Measurements from ENCODE around the gene TSR2. TPM values are rescaled to one million over a fixed set of nuclear protein-coding genes. Genes with fewer than 3 reads are reported as not detected.

TSR2 gene
- total and polyA plus RNA-seq, 2 of the 13 experiments (the other 11 are each of a cell fraction or from before 2014, with no cell fraction given): 10.9 to 35.5 TPM

GRCh38 chrX:54482839-54483593, 42.8 kb downstream of the TSR2 start:
- WGBS (ENCODE audit: low lambda C conversion rate): 91% methylated on average over 11 of the region's 21 CpGs
- in situ Hi-C loops (cut with HindIII; ENCODE audit: extremely low pct_ligation_motif_present, low pct_unique_long_range_greater_than_20kb) (no loop called here), intact Hi-C loops (cut with micrococcal nuclease; ENCODE audit: unreplicated experiment) (no loop called here)
- H3K27ac ChIP-seq (ENCODE audit: extremely low read length, insufficient read depth, low read length): no peak overlapping the region
- DNase-seq (ENCODE audit: low spot score) (no peak), FAIRE-seq (no peak), ATAC-seq (no peak)
- no peak overlapping the region for H3K9ac ChIP-seq (ENCODE audit: insufficient read depth, low read depth, low read length)
- ChIA-PET CTCF (ENCODE audit: low intra/inter-chr PET ratio, low total read pairs) (no interaction called here), POLR2A (no interaction called here)
- no peaks in the 10 kb centered on the region for H3K9me3 ChIP-seq (ENCODE audit: low read length)
- no peaks in the 10 kb centered on the region for H4K20me1 ChIP-seq (ENCODE audit: insufficient read depth, low read length)
- no peaks in the 10 kb centered on the region for H3K27me3 ChIP-seq (ENCODE audit: control insufficient read depth in 1 of 2, insufficient read depth in 2 of 2, low read length in 2 of 2)
- H3K4me1 ChIP-seq (ENCODE audit: insufficient read depth, low read length): peaks cover 30% of the 10 kb centered on the region
- no peak overlapping the region for H3K4me3 ChIP-seq (replicated peaks in 1 of 3; ENCODE audit: insufficient read depth in 1 of 3, low read depth in 2 of 3, low read length in 3 of 3)
- no peaks in the 10 kb centered on the region for H3K79me2 ChIP-seq (ENCODE audit: insufficient read depth, low read length)
- H3K36me3 ChIP-seq (replicated peaks in 1 of 2; ENCODE audit: control insufficient read depth in 1 of 2, insufficient read depth in 2 of 2, low read length in 2 of 2): no peaks in the 10 kb centered on the region
- no TSS peak for BruUV-seq (replicated peaks)
- no peak for TF ChIP-seq ZNF230 (CRISPR knock-in tag; IDR thresholded peaks at IDR 0.05)
- TF ChIP-seq ZBTB33 (CRISPR knock-in tag; IDR thresholded peaks at IDR 0.05): peak; percentile 20; the same call in 1 of the 2 replicates
- TF ChIP-seq ZNF629 (CRISPR knock-in tag; conservative IDR thresholded peaks at IDR 0.05): peak; percentile 66
- H2AFZ ChIP-seq (ENCODE audit: low read length): no peak overlapping the region
- no peak overlapping the region for H3K4me2 ChIP-seq (ENCODE audit: low read depth, low read length)

- DNase-seq (ENCODE audit: low spot score) (no peak), ATAC-seq (peak; percentile 56), FAIRE-seq (no peak)
- Histone ChIP-seq H3K4me2 (ENCODE audit: low read depth, low read length) (peak overlapping the region; percentile 51), H3K79me2 (ENCODE audit: insufficient read depth, low read length) (no peaks in the 10 kb centered on the region), H3K27me3 (ENCODE audit: control insufficient read depth in 1 of 2, insufficient read depth in 2 of 2, low read length in 2 of 2) (no peaks in the 10 kb centered on the region), H3K9ac (ENCODE audit: insufficient read depth, low read depth, low read length) (no peak overlapping the region), H4K20me1 (ENCODE audit: insufficient read depth, low read length) (no peaks in the 10 kb centered on the region), H3K36me3 (replicated peaks in 1 of 2; ENCODE audit: control insufficient read depth in 1 of 2, insufficient read depth in 2 of 2, low read length in 2 of 2) (no peaks in the 10 kb centered on the region), H3K4me3 (replicated peaks in 1 of 3; ENCODE audit: insufficient read depth in 1 of 3, low read depth in 2 of 3, low read length in 3 of 3) (no peak overlapping the region), H3K4me1 (ENCODE audit: insufficient read depth, low read length) (peaks cover 30% of the 10 kb centered on the region), H3K27ac (ENCODE audit: extremely low read length, insufficient read depth, low read length) (no peak overlapping the region), H3K9me3 (ENCODE audit: low read length) (no peaks in the 10 kb centered on the region), H2AFZ (ENCODE audit: low read length) (no peak overlapping the region)
- intact Hi-C loops (cut with micrococcal nuclease; ENCODE audit: unreplicated experiment): loop anchor here (2.0 kb wide), 1 partner anchor 45 kb away; no protein-coding TSS in a partner anchor
- BruUV-seq (replicated peaks): no TSS peak
- 19% methylated on average over 2 of the region's 9 CpGs for WGBS (ENCODE audit: low lambda C conversion rate)
- ChIA-PET CTCF (ENCODE audit: low intra/inter-chr PET ratio, low total read pairs) (no interaction called here), POLR2A (no interaction called here)
- in situ Hi-C loops (cut with HindIII; ENCODE audit: extremely low pct_ligation_motif_present, low pct_unique_long_range_greater_than_20kb): no loop called here
- TF ChIP-seq SAP130 (CRISPR knock-in tag; IDR thresholded peaks at IDR 0.05; ENCODE audit: low read depth) (no peak), ZNF333 (CRISPR knock-in tag; IDR thresholded peaks at IDR 0.05; ENCODE audit: borderline replicate concordance) (no peak), THRA (CRISPR knock-in tag; IDR thresholded peaks at IDR 0.05; ENCODE audit: borderline replicate concordance) (no peak), KDM3A (CRISPR knock-in tag; IDR thresholded peaks at IDR 0.05; ENCODE audit: low read depth) (no peak), STAT5B (CRISPR knock-in tag; IDR thresholded peaks at IDR 0.05) (no peak), NFE2L2 (IDR thresholded peaks at IDR 0.05; ENCODE audit: low read length) (no peak), ZSCAN29 (CRISPR knock-in tag; conservative IDR thresholded peaks at IDR 0.05) (no peak), CBX2 (IDR thresholded peaks at IDR 0.05; ENCODE audit: low read depth, low read length) (no peak), CBX2 (CRISPR knock-in tag; IDR thresholded peaks at IDR 0.05; ENCODE audit: low read depth) (no peak), DBP (CRISPR knock-in tag; IDR thresholded peaks at IDR 0.05; ENCODE audit: not compliant biosample characterization) (no peak)
Measured at GRCh38 chrX:54483946-54484345, 43.7 kb downstream of the TSR2 start.
